GM12892 (cell line): ENCODE results near the gene CD37. TPM values are rescaled to one million over a fixed set of nuclear protein-coding genes. Genes with fewer than 3 reads are reported as not detected.
"Not testable (repeated sequence)": the region's sequence is repeated elsewhere in the genome, so short reads cannot be mapped to it uniquely, and the experiment has no call there.

Experiments used
- DNase-seq: peaks from one replicate; pipeline ENCODE4 v3.0.0; 2011; ENCODE audit not compliant: insufficient read length
- FAIRE-seq: peaks from 2 replicates; lab custom pipeline; 2011; peaks lifted over from hg19 to GRCh38; lab: Jason Lieb, UNC
- POLR2A ChIP-seq: IDR thresholded peaks from 2 replicates; pipeline ENCODE4 v1.6.1; 2011; ENCODE audit warnings: low read depth, low read length, control low read depth
- POLR2AphosphoS5 ChIP-seq: IDR thresholded peaks from 2 replicates; pipeline ENCODE4 v1.6.1; 2011; ENCODE audit warnings: low read depth, low read length, control low read depth
- TAF1 ChIP-seq: IDR thresholded peaks from 2 replicates; pipeline ENCODE4 v1.6.1; 2011; ENCODE audit warnings: low read depth, mild to moderate bottlenecking, control low read depth, low read length, borderline replicate concordance
- polyA plus RNA-seq: library from polyadenylated mRNA; unstranded; fragments of >200 nt; gene quantifications from one replicate; pipeline ENCODE4 v1.2.1, GENCODE V29; 2012; ENCODE audit warnings: missing spikeins, inconsistent platforms; ENCODE audit not compliant: missing spikeins

Gene CD37
- 159 TPM for polyA plus RNA-seq

DNA sequence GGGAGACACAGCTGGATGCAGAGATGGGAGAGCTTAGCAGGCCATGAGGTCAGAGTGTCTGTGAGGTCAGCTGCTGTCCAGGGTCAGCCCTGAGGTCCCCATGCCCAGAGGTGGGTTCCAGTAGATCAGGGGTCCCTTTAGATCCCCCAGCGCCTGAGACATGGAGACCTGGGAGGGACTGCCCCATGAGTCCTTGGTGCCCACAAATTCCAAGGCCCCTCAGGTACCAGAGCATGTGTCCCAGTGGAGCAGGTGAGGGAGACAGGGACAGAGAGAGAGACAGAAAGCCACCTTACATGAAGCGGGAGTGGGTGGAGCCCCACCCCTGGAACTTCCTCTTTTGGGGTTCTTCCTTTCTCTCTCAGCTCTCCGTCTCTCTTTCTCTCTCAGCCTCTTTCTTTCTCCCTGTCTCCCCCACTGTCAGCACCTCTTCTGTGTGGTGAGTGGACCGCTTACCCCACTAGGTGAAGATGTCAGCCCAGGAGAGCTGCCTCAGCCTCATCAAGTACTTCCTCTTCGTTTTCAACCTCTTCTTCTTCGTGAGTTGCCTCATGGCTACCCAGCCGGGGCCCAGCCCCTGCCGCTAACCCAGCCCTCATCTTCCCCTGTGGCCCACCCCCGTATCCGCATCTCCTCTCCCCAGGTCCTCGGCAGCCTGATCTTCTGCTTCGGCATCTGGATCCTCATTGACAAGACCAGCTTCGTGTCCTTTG, at the start of gene CD37:
Gene CD37, plus strand, starts transcription at position 336 of the 713 bp plus-strand sequence. Its CDS starts 135 bp downstream, at position 471.
- TF ChIP-seq POLR2A (peak; percentile 77), POLR2AphosphoS5 (peak; percentile 67; the same call in 1 of the 2 replicates), TAF1 (no peak; the same call in 1 of the 2 replicates)
- DNase-seq (peak; percentile 59), FAIRE-seq (peak; percentile 74)

- no peak for DNase-seq
- no peak for TF ChIP-seq POLR2A
- no peak for TF ChIP-seq POLR2AphosphoS5
- no peak for TF ChIP-seq TAF1
- FAIRE-seq, result no peak
Observed at GRCh38 chr19:49287141-49287770, 48.0 kb upstream of the CD37 start.

DNA sequence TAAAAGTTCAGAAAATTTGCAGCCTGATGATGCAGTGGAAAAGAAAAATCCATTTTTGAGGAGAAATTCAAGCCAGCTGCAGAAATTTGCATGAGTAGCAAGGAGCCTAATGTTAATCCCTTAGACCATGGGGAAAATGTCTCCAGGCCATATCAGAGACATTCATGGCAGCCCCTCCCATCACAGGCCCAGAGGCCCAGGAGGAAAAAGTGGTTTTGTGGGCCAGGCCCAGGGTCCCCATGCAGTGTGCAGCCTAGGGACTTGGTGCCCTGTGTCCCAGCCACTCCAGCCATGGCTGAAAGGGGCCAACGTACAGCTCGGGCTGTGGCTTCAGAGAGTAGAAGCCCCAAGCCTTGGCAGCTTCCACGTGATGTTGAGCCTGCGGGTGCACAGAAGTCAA, 47.0 kb upstream of the CD37 start:
- DNase-seq, FAIRE-seq: not testable (repeated sequence)

- DNase-seq, FAIRE-seq: not testable (repeated sequence)
Observed at GRCh38 chr19:49289286-49289685, 45.9 kb upstream of the CD37 start.

DNA sequence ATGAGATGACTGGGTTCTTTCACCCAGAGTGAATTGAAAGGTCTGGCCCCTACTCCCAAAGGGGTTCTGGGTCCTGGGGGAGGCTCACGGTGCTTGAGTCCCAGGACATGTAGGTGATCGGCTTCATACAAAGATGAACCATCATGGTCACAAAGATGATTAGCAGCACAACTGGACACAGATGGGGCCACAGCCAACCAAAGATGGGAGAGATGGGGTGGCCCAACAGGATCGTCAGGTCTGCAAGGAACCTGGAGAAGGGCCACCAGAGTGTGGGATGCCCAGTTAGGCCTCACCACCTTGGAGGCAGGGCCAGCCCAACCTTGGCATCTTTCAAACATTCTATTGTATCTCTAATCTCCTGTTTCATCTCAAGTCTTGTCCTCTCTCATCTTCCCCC, 44.7 kb upstream of the CD37 start:
- TF ChIP-seq TAF1 (no peak), POLR2A (no peak), POLR2AphosphoS5 (no peak)
- FAIRE-seq, result no peak
- DNase-seq, result no peak

GRCh38 chr19:49294401-49294800, 40.8 kb upstream of the CD37 start:
- TF ChIP-seq TAF1 (no peak), POLR2AphosphoS5 (no peak), POLR2A (no peak)
- DNase-seq (no peak), FAIRE-seq (no peak)

- FAIRE-seq (no peak), DNase-seq (no peak)
- no peak for TF ChIP-seq TAF1
- TF ChIP-seq POLR2A, result no peak
- no peak for TF ChIP-seq POLR2AphosphoS5
Observed at GRCh38 chr19:49295208-49295880, 39.9 kb upstream of the CD37 start.

DNA sequence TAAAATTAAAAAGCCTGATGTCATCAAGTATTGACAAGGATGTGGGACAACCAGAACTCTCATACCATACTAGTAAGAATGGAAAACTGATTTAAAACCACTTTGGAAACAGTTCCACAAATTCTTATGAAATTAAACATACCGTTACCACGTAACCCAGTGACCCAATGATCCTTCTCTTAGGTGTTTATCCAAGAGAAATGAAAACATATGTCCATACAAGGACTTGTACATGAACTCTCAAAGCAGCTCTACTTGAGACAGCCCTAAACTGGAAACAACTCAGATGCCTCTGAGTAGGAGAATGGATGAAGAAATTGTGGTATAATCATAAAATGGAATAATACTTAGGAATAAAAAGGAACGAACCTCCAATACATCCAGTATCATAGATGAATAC, 37.8 kb upstream of the CD37 start:
- no peak for DNase-seq
- TF ChIP-seq POLR2A (no peak), POLR2AphosphoS5 (no peak), TAF1 (no peak)
- no peak for FAIRE-seq

DNA sequence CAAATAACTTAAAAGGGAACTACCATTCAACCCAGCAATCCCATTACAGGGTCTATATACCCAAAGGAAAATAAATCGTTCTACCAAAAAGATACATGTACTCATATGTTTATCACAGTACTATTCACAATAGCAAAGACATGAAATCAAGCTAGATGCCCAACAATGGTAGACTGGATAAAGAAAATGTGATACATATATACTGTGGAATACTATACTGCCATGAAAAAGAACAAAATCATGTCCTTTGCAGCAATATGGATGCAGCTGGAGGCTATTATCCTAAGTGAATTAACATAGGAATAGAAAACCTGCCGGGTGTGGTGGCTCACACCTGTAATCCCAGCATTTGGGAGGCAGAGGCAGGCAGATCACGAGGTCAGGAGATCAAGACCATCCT, 36.6 kb upstream of the CD37 start:
- FAIRE-seq, DNase-seq: not testable (repeated sequence)

- no peak for TF ChIP-seq POLR2A
- no peak for TF ChIP-seq TAF1
- TF ChIP-seq POLR2AphosphoS5, result no peak
- peak; percentile 73 for DNase-seq
- FAIRE-seq, result peak; percentile 98
Observed at GRCh38 chr19:49301165-49301865, 33.9 kb upstream of the CD37 start.

- DNase-seq (no peak), FAIRE-seq (no peak)
- TF ChIP-seq TAF1, result no peak
- no peak for TF ChIP-seq POLR2A
- TF ChIP-seq POLR2AphosphoS5, result no peak
Observed at GRCh38 chr19:49301866-49302252, 33.3 kb upstream of the CD37 start.

DNA sequence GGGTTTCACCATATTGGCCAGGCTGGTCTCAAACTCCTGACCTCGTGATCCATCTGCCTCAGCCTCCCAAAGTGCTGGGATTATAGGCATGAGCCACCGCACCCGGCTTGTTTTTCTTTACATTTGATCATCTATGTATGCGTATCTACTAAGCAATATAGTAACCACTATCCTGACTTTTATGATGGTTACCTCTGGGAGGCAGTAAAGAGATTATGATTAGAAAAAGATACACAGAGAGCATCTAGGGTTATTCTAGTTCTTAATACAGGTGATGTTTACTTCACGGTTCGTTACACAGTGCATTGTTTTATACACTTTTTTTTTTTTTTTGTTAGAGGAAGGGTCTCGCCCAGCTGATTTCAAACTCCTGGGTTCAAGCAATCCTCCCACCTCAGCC, 28.5 kb upstream of the CD37 start:
- not testable (repeated sequence) for DNase-seq, FAIRE-seq
